DMS79 treated with DMSO at 0.1 percent for 48 hours (cell line): Measurements from ENCODE around the gene CDH4.

Source experiments
- DNase-seq: peaks from one replicate; lab custom pipeline; 2025; lab: John Stamatoyannopoulos, UW

The CDH4 gene

DNA sequence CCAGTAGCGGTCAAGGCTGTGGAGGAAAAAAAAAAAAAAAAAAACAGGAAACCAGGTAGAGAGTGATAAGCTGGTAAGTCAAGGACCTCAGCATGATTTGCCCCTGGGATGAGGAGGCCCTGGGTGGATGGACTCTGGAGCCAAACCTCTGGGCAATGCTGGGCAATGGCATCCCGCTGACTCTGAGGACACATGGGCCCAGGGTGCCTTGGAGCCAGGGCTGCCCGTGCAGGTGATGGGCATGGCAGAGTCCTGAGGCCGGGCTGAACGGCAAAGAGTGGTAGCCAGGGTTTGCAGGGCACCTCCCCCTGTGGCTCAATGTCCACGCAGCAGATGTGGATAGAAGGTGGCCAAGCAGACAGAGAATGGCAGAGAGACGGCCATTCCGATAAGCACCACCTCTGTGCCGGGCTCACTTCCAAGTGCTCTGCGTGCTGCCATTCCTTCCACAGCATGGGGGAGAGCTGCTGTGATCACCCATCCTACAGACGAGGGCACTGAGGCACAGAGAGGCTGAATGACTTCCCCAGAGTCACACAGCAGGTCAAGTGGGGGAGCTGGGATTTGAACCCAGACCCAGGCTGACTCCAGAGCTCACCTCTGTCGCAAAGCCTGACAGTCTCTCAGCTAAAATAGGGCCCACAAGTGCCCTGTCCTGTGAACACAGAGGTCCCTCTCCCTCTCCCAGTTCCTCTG lies 353.9 kb downstream of the CDH4 start:
- DNase-seq, result no peak

DNA sequence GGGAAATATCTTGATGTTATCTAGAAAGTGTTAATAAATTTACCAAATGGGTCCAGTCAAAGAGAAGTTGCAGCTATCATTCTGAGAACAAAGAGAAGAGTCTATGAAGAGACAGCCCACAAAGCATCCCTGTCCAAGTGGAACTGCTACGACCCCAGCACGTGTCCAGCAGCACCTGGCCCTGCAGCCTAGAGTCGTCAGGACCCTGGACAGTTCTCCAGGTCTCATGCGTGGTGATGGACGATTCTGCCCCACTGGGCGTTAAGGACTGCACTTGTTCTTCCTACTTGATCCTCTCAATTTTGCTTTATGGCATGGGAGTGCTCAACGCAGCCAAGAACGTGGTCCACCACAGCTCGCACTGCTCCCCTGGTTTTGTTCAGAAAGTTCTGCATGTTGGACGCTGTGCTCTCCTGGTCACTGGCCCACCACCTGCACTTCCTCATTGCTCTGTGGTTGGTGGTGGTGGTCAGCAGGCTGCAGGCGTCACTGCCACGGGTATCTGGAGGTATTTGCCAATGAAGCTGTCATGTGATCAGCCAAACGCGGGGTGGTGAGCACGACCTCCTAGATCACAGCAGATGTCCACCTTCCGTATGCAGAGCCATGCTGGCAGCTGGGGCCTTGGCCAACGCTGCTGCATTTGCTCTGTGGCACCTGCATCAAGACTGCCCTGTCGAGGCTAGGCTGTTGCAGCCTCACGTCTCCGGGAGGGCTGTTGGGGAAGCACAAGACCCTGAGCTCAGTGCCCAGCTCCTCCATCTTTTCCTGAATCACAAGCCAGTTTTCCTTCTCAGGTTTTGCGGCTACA lies 356.4 kb downstream of the CDH4 start:
- no peak for DNase-seq

DNA sequence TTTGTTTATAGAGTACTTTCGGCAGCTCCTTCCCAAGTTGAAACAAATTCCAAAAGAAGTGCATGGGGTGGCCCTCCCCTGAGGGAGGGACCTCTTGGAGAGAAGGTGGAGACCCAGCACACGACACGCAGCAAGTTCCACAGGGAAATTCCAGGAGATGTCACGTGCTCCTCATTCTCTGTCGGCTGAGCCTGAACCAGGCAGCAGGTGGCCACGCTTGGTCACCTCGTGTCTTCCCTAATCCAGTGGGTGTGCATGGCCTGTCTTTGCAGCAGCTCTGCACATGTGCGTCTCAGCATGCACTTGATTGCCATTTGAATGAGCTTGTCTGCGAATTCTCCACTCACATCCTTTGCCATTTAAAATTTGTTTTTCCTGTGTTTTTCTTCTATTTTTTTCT lies 357.4 kb downstream of the CDH4 start:
- no peak for DNase-seq

DNA sequence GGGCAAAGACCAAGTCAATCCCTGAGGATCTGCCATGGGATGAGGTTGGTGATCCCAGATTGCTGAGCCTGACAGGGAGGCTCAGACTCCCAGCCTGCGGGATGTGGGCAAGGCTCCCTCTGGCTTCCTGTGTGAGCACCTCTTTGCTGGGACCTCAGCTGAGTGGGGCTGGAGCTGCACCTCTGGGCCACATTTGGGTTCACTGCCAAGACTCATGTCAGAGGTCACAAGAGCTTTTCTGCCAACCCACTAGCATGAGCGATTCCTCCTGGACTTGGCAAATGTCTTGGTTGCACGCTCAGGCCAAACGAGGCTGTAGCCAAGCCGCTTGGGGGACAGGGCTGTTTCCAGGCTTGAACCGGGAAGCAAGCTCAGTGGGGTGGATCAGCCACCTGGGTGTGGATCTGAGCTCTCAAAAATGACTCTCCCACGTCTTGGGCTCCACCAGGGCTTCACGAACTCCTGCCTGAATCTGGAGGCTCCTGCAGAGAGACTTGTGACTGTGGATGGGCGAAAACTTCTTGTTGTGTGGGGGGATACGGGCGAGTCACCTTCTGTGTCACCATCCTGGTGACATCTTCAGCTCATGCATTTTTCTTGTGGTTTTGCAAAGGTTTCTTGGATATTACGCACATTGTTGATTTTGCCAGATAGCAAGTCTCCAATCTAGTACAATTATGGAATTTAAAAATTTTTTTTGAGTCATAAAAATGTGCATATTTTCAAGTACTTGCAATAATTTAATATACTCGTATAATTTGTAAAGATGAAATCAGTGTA lies 359.5 kb downstream of the CDH4 start:
- no peak for DNase-seq

DNA sequence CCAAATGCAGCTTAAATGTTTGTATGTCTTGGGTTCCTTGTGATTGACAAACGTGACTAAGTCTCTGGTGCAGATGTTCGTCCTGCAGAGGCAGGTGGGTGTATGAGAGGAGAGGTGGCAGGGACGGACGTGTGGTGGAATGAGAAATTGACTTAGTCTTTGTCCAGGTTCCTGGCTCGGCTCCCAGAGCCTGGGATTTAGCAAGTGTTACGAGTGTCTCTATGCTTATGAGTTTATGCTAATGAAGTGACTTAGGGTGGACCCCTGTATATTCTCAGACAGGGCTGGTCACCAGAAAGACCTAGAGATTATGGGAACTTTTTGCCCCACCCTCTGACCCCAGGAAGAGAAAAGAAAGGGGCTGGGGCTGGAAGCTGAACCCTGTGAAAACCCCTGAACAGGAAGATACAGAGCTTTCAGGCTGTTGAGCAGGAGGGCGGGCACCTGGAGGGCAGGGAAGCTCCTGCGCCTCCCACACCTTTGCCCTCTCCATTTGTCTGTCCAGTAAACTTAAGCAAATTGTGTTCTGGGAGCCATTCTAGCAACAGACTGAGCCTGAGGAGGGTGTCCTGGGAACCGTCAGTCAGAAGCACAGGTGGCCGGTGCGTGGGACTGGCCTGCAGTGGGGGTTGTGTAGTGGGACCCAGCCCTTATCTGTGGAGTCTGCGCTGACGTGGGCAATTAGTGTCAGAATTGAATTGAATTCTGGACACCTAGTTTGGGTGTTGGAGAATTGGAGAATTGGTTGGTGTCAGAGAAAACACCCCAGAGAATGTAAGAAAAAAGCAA lies 362.1 kb downstream of the CDH4 start:
- no peak for DNase-seq

DNA sequence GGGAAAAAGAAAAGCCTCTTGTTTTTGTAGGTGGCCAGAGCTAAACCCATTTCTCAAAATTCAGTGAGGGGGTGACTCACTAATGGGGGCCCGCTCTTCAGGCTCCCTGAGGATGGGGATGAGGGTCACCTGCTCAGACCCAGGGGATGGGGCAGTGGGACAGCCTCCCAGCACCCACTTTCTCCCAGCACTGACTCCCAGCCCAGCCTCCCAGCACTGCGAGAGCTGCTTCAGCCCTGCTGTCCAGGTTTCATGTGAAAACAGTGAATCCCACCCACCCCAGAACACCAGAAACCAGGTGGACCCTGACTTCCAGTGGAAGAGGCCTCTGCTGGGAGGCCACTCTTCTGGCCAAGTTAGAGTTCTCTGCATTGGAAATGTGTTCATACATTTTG lies 362.6 kb downstream of the CDH4 start:
- DNase-seq, result no peak

DNA sequence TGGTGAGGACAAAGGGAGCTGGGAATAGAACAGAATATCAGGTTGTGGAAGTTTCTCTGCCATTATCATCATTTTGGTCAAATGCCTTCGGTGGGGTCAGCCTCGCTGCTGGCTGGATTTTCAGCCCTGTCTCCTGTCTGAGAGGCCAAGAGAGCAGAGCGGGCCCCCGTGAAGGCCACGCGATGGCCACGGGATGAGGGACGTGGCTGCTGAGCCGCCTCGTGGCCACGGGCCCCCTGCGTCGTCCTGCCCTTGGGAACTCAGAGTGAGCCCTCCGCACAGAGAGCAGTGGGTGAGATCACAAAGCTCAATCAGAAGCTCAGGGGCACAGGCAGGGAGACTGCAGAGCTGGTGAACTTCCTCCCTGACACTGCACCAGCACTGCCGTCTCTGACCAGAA lies 363.7 kb downstream of the CDH4 start:
- DNase-seq, result no peak

DNA sequence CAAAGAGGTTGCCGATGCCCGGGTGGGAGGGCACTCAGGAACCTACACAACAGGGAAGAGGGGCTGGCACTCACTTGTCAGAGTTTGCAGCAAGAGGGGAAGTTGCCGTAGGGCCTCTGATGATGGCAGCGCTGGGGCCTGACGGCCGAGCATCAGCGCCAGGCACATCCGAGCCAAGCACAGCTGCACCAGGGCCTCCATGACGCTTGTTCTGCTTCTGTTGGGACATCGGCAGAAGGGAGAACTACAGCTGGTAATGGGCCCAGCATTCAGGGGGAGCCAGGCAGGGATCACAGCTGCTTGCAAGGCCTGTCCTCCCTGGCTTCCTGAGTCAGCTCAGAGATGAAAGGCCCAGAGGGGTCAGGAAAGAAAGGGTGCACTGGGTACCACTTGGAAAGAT lies 367.7 kb downstream of the CDH4 start:
- no peak for DNase-seq

DNA sequence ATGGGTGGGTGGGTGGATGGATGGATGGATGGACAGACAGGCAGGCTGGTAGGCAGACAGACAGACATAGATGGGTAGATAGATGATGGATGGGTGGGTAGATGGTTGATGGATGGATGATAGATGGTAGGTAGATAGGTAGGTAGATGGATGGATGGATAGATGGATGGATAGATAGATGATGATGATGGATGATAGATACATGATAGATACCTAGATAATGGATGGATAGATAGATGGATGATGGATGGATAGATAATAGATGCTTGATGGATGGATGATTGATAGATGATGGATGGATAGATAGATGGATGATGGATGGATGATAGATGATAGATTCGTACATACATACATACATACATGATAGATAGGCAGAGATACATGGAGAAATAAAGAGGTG lies 368.1 kb downstream of the CDH4 start:
- DNase-seq, result no peak

DNA sequence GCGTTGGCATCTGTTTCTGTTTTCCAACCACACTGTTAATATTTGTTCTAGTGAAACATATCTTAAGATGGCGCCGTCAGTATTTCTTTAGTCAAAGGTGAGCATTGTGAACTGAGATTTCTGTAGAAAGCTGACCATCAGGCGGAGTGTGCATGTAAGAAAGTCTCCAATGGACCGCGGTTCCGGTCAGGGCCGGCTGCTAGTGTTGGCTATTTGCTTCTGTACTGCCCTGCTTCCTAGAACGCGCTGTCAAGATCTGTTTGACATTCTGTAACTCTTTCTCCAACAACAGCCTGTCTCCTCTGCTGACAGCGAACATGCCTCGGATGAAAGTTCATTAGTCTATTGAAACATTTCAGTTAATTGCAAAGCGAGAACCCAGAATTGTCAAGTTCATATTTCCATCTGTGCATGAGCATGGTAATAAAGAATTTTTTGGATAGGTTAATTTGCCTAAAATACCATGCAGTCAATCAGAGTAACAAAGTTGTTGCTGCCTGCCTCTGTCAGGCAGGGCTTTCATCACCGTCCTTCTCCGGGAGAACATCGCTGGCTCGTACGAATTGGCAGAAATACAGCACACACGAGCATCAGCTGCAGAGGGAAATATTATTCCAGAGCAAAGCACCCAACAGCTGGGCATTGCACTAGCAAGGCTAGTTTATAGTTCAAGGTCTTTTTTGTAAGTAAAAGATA lies 369.1 kb downstream of the CDH4 start:
- no peak for DNase-seq

DNA sequence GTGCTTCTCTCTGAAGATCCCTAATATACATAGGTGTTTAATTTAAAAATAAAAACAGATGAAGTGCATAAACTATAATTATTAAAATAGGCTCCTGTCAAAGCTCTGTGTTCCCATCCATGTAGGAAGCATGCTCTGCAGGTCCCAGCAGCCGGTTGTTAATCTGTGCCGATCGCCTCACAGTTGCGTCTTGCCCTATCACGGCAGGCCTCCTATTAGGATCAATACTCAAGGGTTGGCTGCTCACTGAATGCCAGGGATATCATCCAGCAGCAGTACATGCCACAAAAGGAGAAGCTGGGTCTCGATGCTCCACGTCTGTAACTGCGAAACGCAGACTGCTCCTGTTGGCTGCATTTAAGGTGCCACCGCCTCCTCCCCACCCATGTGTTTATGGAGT lies 369.8 kb downstream of the CDH4 start:
- no peak for DNase-seq

DNA sequence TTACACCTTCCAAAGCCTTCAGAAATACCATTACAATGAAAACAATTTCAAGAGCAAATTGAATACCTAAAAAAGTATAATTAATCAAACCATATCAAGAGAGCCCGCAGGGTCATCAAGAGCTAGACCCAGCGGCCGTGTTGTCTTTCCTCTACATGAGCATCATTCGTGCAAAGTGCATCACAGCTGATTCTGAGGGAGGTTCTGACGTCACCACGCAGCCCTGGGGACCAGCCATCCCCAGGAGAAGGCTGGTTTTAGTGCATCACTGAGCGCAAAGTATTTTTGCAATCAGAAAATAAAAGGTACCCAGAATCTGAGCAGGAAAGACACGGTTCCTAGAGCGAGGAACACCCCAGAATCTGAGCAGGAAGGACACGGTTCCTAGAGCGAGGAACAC lies 371.4 kb downstream of the CDH4 start:
- DNase-seq, result no peak

DNA sequence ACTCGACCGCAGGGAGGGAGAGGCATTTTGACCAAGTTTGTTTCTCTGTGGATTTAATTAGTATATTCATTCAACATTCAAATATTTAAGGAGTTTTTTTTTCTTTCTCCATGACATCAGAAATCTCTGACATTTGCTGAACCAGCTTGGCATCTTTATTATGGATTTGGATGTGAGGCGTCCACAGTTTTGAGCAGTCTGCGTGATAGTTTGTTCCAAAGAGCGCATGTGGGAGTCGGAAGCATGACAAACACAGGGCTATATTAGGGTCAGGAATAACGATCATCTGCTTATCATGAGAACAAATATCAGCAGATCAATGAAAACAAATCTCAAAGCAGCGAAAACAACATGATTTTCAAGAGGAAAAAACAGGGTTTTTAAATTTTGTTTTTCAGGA lies 373.2 kb downstream of the CDH4 start:
- DNase-seq, result no peak

DNA sequence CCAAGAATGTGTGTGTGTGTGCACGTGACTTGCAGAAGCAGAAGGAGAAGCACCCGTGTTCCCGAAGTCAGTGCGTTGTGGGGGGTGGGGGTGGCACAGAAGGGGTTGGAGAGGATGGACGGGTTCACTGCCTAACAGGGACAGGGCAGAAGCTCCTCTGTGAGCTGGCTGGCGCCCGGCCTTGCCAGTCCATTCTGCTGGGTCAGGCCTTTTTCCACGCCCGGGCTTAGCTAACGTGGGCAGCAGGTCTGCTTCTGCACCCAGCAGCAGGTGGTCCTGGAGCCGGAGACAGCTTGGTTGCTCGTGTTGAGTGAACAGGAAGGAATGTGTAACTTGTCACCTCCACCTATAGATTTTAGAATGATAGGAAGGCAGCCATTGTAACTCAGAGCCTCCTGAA lies 374.4 kb downstream of the CDH4 start:
- DNase-seq, result no peak

DNA sequence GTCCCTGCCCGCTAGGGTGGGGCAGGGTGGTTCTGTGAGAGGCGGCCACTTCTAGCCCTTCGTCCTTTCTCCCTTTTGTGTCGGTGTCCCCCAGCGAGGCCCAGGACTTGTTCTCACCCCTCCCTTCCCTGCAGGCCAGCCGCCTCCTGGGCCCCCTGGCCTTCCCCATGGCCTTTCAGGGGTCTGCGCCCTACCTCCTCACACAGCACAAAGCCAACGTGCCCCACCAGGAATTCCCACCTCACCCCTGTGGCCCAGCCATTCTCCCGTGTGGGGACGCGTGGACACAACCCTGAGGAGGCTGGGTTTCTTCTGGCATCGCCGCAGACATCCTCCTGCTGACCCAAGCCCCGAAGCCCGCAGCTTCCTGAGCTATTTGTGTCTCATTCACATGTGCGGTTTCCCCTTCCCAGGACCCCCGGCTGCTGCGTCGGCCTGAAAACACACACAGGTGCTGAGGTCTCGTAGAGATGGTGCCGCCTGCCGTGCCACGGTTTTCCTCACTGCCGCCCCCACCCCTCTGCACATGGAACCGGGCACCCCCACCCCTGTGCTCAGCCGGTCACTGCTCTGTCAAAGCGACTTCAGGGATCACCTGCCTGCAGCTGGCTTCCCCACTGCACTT lies 375.8 kb downstream of the CDH4 start:
- no peak for DNase-seq

DNA sequence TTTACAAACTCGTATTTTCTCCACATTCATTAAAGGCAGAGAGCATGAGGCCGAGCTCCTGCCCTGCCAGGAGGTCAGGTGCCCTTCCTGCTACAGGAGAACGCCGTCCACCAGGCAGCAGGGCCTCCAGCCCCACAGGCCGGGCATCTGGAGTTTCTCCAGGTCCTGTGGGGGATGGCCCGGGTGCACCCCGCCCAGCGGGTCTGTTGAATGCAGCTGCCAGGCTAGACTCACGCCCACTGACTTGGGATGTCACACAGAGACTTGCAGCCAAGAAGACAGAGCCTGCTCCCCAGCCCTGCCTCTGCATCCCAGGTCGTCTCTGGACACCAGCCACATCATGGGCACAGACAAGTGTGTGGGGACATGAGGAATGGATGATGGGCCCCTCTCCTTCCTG lies 376.4 kb downstream of the CDH4 start:
- no peak for DNase-seq

DNA sequence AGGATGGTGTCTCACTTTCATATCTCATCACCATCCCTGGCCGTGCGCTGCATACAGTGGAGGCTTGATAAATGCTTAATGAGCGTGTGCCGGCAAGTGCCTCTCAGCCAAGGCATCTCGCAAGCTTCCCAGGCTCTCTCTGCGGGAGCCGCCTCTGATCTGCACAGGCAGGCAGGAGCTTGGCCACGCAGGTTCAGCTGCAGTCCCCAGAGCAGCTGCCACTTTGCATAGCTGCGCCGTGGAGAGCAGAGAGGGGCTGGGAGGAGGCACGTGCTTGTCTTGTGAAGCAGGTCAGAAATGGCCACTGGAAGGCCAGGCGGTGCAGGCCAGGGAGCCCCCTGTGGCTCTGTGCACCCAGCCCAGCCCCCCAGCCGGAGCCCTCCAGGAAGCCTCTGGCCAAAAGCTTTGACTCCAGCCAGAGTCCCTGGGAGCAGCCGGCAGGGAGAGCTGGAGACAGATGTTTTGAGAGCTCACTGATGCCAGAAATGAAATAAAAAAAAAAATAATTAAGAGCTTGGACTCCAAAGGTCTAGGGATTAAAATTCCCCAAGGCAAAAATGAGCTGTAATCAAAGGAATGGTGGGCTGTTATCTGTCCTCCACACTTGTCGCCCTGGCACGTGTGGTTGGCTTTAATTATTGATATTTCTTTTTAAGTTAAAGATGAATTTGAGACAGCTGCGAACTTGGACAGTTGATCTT lies 377.0 kb downstream of the CDH4 start:
- DNase-seq, result peak; percentile 40

DNA sequence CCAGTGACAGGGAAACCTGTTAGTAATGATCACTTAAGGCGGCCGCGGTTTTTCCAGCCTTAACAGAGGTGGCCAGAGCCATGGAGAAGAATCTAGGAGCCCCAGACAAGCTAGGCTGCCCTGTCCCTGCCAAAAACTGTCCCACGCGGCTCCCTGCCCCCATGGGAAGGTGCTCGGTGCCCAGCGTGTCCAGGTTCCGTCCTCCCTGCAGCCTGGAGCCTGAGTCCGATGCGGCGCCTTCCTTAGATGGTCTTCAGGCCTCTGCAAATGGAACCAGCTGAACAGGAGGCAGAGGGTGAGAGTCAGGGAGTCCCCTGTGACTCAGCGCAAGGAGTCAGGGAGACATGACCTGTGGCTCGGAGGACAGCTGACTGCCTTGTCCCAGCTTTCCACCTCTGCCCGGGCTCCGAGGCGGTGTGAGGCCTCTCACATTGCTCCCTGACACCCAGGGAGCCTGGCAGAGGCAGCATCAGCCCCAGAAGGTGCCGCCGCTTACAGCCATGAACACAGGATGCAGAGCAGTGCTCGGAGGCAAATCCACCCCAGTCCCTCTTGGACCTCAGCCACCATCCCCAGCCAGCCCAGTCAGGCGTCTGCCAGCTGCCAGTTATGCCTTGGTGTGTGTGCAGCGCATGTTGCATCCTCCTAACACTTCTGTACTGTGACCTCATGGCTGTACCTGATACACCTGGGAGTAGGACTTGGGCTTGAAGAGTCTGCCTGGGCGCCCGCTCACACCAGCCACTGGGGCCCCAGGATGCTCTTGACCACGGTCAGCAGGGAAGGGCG lies 377.7 kb downstream of the CDH4 start:
- no peak for DNase-seq

DNA sequence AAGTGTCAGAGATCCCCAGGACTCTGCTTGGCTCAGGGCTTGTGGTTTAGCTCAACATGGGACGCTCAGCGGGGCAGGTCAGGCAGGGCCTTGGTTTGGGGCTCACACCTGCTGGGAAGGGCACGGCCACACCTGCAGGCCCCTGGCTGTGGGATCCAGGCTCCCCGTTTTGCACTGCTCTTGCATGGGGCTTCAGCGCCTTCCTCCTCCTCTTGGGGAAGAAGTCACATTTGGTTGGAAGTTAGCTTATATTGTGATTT lies 378.3 kb downstream of the CDH4 start:
- DNase-seq, result no peak

DNA sequence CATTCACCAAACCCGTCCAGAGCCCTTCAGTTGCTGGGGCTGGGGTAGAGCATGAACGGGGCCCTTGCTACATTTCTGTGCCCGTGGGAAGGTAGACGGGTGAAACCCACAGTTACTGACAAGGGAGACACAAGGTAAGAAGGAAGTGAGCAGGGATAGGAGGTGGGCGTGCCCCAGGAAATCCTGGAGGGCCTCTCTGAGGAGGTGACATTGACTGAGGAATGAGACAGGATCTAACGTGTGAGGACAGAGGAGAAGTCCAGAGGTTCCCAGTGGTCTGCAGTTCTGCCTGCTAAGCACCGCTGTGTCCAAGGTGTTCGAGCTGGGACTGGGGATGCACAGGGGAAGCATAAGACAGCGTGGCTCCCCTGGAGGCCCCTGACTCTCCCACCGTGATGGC lies 378.8 kb downstream of the CDH4 start:
- DNase-seq, result no peak
